ENCODE data around the gene FTO.
"Not testable (repeated sequence)": the region's sequence is repeated elsewhere in the genome, so short reads cannot be mapped to it uniquely, and the experiment has no call there.

The FTO gene

DNA sequence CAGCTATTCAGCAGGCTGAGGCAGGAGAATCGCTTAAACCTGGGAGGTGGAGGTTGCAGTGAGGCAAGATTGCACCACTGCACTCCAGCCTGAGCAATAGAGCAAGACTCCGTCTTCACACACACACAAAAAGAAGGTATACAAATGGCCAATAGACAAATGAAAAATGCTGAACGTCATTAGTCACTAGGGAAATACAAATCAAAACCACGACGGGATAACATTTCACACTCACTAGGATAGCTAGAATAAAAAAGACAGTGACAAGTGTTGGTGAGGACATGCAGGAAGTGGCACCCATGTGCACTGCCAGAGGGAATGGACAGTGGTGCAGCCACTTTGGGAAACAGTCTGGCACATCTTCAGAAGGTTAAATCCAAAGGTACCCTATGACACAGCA is 172.9 kb downstream of the FTO start:
- no peak for DNase-seq (ENCODE audit: low read depth)
- no peak for TF ChIP-seq CTCF (IDR thresholded peaks at IDR 0.05; ENCODE audit: control insufficient read depth, extremely low read depth, insufficient read depth)
- H3K4me3 ChIP-seq (ENCODE audit: low read depth, low read length), result no peak overlapping the region

DNA sequence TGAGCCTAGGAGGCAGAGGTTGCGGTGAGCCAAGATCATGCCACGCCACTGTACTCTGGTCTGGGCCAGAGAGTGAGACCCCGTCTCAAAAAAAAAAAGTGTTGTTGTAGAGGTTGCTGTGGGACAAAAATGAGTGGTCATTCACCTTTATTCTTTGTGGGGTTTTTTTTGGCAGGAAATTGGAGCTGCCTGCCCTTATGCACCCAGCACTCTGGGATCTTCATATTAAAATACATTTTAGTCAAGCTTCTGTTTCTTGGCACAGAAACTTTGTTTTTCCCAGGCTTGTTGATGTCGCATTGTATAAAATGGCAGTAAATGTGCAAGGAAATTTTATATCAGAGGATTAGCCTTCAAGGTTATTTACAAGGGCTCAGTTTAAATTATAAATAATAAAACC is 174.3 kb downstream of the FTO start:
- DNase-seq (ENCODE audit: low read depth), result no peak
- H3K4me3 ChIP-seq (ENCODE audit: low read depth, low read length), result no peak overlapping the region
- TF ChIP-seq CTCF (IDR thresholded peaks at IDR 0.05; ENCODE audit: control insufficient read depth, extremely low read depth, insufficient read depth), result no peak

DNA sequence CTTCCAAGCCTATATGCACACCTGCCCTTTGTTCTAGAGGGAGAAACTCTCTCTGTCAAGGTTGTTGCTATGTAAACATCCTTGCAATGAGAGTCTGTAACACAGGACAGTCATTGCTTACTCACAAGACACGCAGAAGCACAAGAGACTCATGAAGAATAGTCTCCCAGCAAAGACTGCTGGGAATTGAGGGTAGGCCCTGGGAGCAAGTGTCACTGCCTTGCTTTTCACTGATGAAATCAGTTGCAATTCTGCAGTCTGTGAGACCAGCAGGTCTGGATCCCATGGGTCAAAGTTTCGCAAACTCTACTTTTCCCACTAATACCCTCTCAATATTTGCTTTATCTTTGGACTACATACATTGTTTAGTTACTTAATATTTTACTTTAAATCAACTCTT is 177.4 kb downstream of the FTO start:
- no peak for TF ChIP-seq CTCF (IDR thresholded peaks at IDR 0.05; ENCODE audit: control insufficient read depth, extremely low read depth, insufficient read depth)
- DNase-seq (ENCODE audit: low read depth), result no peak
- H3K4me3 ChIP-seq (ENCODE audit: low read depth, low read length), result no peak overlapping the region

DNA sequence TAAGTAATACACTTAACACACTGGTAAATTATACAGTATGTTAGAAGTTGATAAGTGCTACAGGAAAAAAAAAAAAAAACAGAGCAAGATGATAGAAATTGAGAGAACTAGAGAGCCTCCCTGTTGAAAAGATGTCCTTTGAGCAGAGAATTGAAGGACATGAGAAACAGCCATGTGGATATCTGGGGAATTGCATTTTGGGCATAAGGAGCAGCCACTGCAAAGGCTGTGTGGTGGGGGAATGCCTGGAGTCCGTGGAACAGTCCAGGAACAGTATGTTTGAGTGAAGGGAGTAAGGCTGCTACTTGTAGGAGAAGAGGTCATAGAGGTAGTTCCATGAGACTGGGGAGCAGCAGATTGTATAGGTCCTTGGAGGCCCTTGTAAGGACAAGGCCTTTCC is 178.4 kb downstream of the FTO start:
- no peak for TF ChIP-seq CTCF (IDR thresholded peaks at IDR 0.05; ENCODE audit: control insufficient read depth, extremely low read depth, insufficient read depth)
- no peak for DNase-seq (ENCODE audit: low read depth)
- H3K4me3 ChIP-seq (ENCODE audit: low read depth, low read length), result no peak overlapping the region

DNA sequence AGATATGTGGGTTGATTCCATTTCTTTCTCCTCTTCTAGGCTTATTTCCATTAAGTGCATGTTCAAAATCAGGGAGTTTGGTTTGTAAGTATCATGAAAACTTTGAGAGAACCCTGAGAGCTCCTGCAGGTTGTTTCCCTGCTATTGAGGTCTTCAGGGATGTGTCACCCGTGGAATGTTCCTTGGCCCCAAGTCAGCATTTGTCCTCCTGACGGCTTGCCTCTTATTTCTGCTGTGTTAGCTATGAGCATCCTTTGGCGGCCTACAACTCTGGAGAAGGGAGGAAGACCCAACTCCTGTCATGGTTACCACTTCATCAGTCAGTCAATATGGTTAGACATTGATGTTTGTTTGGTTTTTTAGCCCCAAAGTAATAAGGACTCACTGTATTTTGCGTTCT is 180.8 kb downstream of the FTO start:
- DNase-seq (ENCODE audit: low read depth), result no peak
- no peak overlapping the region for H3K4me3 ChIP-seq (ENCODE audit: low read depth, low read length)
- no peak for TF ChIP-seq CTCF (IDR thresholded peaks at IDR 0.05; ENCODE audit: control insufficient read depth, extremely low read depth, insufficient read depth)

GRCh38 chr16:53886482-53887378 is 182.8 kb downstream of the FTO start:
- TF ChIP-seq CTCF (IDR thresholded peaks at IDR 0.05; ENCODE audit: control insufficient read depth, extremely low read depth, insufficient read depth), result no peak
- no peak overlapping the region for H3K4me3 ChIP-seq (ENCODE audit: low read depth, low read length)
- DNase-seq (ENCODE audit: low read depth), result peak; percentile 91

GRCh38 chr16:53888222-53888621 is 184.3 kb downstream of the FTO start:
- no peak overlapping the region for H3K4me3 ChIP-seq (ENCODE audit: low read depth, low read length)
- no peak for TF ChIP-seq CTCF (IDR thresholded peaks at IDR 0.05; ENCODE audit: control insufficient read depth, extremely low read depth, insufficient read depth)
- DNase-seq (ENCODE audit: low read depth), result no peak

GRCh38 chr16:53890877-53891276 is 186.9 kb downstream of the FTO start:
- not testable (repeated sequence) for H3K4me3 ChIP-seq (ENCODE audit: low read depth, low read length); DNase-seq (ENCODE audit: low read depth)
